ENCODE data around the gene ZNF845.
"Not testable (repeated sequence)": the region's sequence is repeated elsewhere in the genome, so short reads cannot be mapped to it uniquely, and the experiment has no call there.

The ZNF845 gene

GRCh38 chr19:53333463-53334449, at the start of gene ZNF845:
Gene ZNF845 (plus strand): TSS chr19:53333749. CDS start chr19:53341308, 7,559 bp downstream.
- peak; percentile 92 for DNase-seq

- no peak for DNase-seq
Observed at GRCh38 chr19:53285087-53285486, 48.5 kb upstream of the ZNF845 start.

GRCh38 chr19:53290758-53291549, 42.6 kb upstream of the ZNF845 start:
- DNase-seq: no peak

- DNase-seq: no peak
Observed at GRCh38 chr19:53294786-53295441, 38.6 kb upstream of the ZNF845 start.

GRCh38 chr19:53301341-53301740, 32.2 kb upstream of the ZNF845 start:
- DNase-seq: peak; percentile 26

- DNase-seq: peak; percentile 11
Observed at GRCh38 chr19:53308339-53308811, 25.2 kb upstream of the ZNF845 start.

- no peak for DNase-seq
Observed at GRCh38 chr19:53311044-53311443, 22.5 kb upstream of the ZNF845 start.

GRCh38 chr19:53311897-53312296, 21.7 kb upstream of the ZNF845 start:
- DNase-seq: no peak

- peak; percentile 58 for DNase-seq
Observed at GRCh38 chr19:53328967-53329366, 4.6 kb upstream of the ZNF845 start.

- no peak for DNase-seq
Observed at GRCh38 chr19:53332484-53332883, 1.1 kb upstream of the ZNF845 start.

- peak; percentile 39 for DNase-seq
Observed at GRCh38 chr19:53333066-53333462, 485 bp upstream of the ZNF845 start.

- DNase-seq: not testable (repeated sequence)
Observed at GRCh38 chr19:53344403-53344802, 10.9 kb downstream of the ZNF845 start.

GRCh38 chr19:53355739-53356138, 22.2 kb downstream of the ZNF845 start:
- DNase-seq: no peak

- DNase-seq: no peak
Observed at GRCh38 chr19:53357821-53358581, 24.5 kb downstream of the ZNF845 start.

- not testable (repeated sequence) for DNase-seq
Observed at GRCh38 chr19:53360056-53360455, 26.5 kb downstream of the ZNF845 start.

- DNase-seq: peak; percentile 96
Observed at GRCh38 chr19:53365134-53365898, 31.8 kb downstream of the ZNF845 start, which contains the start of gene ZNF525. Gene ZNF525 (plus strand): TSS chr19:53365705. CDS start chr19:53372282, 6,577 bp downstream.

GRCh38 chr19:53365899-53366493, 32.4 kb downstream of the ZNF845 start:
- peak; percentile 66 for DNase-seq

GRCh38 chr19:53372196-53372595, 38.6 kb downstream of the ZNF845 start:
- DNase-seq: no peak

- no peak for DNase-seq
Observed at GRCh38 chr19:53374288-53374687, 40.7 kb downstream of the ZNF845 start.

GRCh38 chr19:53374743-53375142, 41.2 kb downstream of the ZNF845 start:
- DNase-seq: no peak

GRCh38 chr19:53381376-53381775, 47.8 kb downstream of the ZNF845 start:
- DNase-seq: no peak
